K562 (cell line): ENCODE data around the gene COQ7. TPM values are rescaled to one million over a fixed set of nuclear protein-coding genes. Genes with fewer than 3 reads are reported as not detected.

Experiments used
- ATAC-seq: fragments of 200-7000 bp; cut with Tn5 transposase; 3 replicates; pipeline ENCODE4 v1.9.1; 2020; ENCODE audit warnings: moderate library complexity
- BruUV-seq: library from RNA; stranded (reverse); fragments of 400-500 nt; replicated peaks from 2 replicates; lab custom pipeline; 2021; lab: Mats Ljungman, UMichigan
- CTCF ChIA-PET: fragments of 300-600 bp; formaldehyde crosslinking; extraction: SDS; loops from one replicate; lab custom pipeline; 2021; ENCODE audit warnings: low intra/inter-chr PET ratio; lab: Yijun Ruan, JAX
- POLR2A ChIA-PET: fragments of 300-600, 350-650 bp; sonication (Branson Sonifier 250); formaldehyde crosslinking; extraction: SDS; loops from one replicate; lab custom pipeline; 2021; ENCODE audit warnings: antibody characterized with exemption, inconsistent platforms; lab: Yijun Ruan, JAX
- DNase-seq, 4 experiments: peaks; one replicate each; pipeline versions ENCODE4 v3.0.0 to v3.0.0-alpha.2; 2011 to 2018; ENCODE audit warnings: low spot score in 3 of 4, mixed read lengths in 3 of 4; ENCODE audit errors: extremely low read depth in 1 of 4
- FAIRE-seq: peaks from 2 replicates; lab custom pipeline; 2011; peaks lifted over from hg19 to GRCh38; lab: Jason Lieb, UNC
- H2AFZ ChIP-seq: 2 replicates; pipeline ENCODE4 v1.6.0; 2011; ENCODE audit warnings: low read depth, low read length, control low read depth, inconsistent platforms
- H3K27ac ChIP-seq: fragments of 200-600 bp; 3 replicates; pipeline ENCODE4 v1.8.0; 2011; ENCODE audit warnings: low read depth, mild to moderate bottlenecking, control low read depth, inconsistent platforms, low read length, moderate library complexity, mixed read lengths; ENCODE audit errors: extremely low read depth
- H3K27me3 ChIP-seq, 2 experiments: fragments of 300-600 bp in 1 of 2; 2 replicates in 1 of 2; 3 replicates in 1 of 2; pipeline versions ENCODE4 v1.6.0 to v1.8.0; 2011; ENCODE audit warnings: inconsistent platforms in 2 of 2, low read length in 2 of 2, mild to moderate bottlenecking in 1 of 2, mixed read lengths in 1 of 2, moderate library complexity in 1 of 2; ENCODE audit not compliant: control insufficient read depth in 2 of 2, insufficient read depth in 2 of 2
- H3K36me3 ChIP-seq: fragments of 300-600 bp; 3 replicates; pipeline ENCODE4 v1.8.0; 2011; ENCODE audit warnings: mild to moderate bottlenecking, low read length, inconsistent platforms; ENCODE audit not compliant: control insufficient read depth, insufficient read depth
- H3K4me1 ChIP-seq, 2 experiments: fragments of 200-600 bp in 1 of 2; replicated peaks in 1 of 2; 2 replicates in 1 of 2; 3 replicates in 1 of 2; pipeline versions ENCODE4 v1.5.1 to v1.8.0; 2011; ENCODE audit warnings: inconsistent platforms in 2 of 2, low read length in 2 of 2, mild to moderate bottlenecking in 1 of 2, mixed read lengths in 1 of 2, moderate library complexity in 1 of 2; ENCODE audit not compliant: control insufficient read depth in 2 of 2, insufficient read depth in 2 of 2
- H3K4me2 ChIP-seq: 2 replicates; pipeline ENCODE4 v1.6.1; 2011; ENCODE audit warnings: low read length, control low read depth, inconsistent platforms, mixed read lengths; ENCODE audit not compliant: insufficient read depth
- H3K4me3 ChIP-seq: fragments of 200-600 bp; sonication (generic), shearing (Covaris generic); 2 replicates; pipeline ENCODE4 v1.5.1; 2016; ENCODE audit warnings: control low read depth, inconsistent platforms
- H3K79me2 ChIP-seq: fragments of 200-600 bp; 3 replicates; pipeline ENCODE4 v1.8.0; 2011; ENCODE audit warnings: low read length, inconsistent platforms; ENCODE audit not compliant: control insufficient read depth, insufficient read depth
- H3K9ac ChIP-seq, 2 experiments: 2 replicates each; pipeline versions ENCODE4 v1.6.0 to v1.6.1; 2011; ENCODE audit warnings: low read depth in 2 of 2, low read length in 2 of 2, control low read depth in 1 of 2, inconsistent platforms in 1 of 2, mild to moderate bottlenecking in 1 of 2, mixed read lengths in 1 of 2; ENCODE audit not compliant: insufficient read depth in 1 of 2
- H3K9me1 ChIP-seq: one replicate; pipeline ENCODE4 v1.6.0; 2011; ENCODE audit warnings: inconsistent platforms, mild to moderate bottlenecking, low read length, moderate library complexity; ENCODE audit not compliant: control insufficient read depth, insufficient read depth
- H3K9me3 ChIP-seq: replicated peaks from 2 replicates; pipeline ENCODE4 v1.5.1; 2011; ENCODE audit warnings: low read depth, low read length, inconsistent platforms; ENCODE audit not compliant: control insufficient read depth, insufficient read depth
- H4K20me1 ChIP-seq: replicated peaks from 2 replicates; pipeline ENCODE4 v1.6.1; 2011; ENCODE audit warnings: low read length, inconsistent platforms, mixed read lengths; ENCODE audit not compliant: control insufficient read depth, insufficient read depth
- ATF3 ChIP-seq, 2 experiments: fragments of 450-650 bp in 1 of 2; sonication (generic) in 1 of 2; formaldehyde crosslinking in 1 of 2; IDR thresholded peaks in 1 of 2; conservative IDR thresholded peaks in 1 of 2; 2 replicates each; pipeline versions ENCODE4 v1.6.1 to v1.8.1; 2016 to 2023; ENCODE audit warnings: mild to moderate bottlenecking in 2 of 2, moderate library complexity in 2 of 2, inconsistent platforms in 1 of 2, missing genetic modification reagents in 1 of 2
- BRF1 ChIP-seq: IDR thresholded peaks from 3 replicates; pipeline ENCODE4 v1.6.1; 2011; ENCODE audit warnings: borderline replicate concordance, mild to moderate bottlenecking; ENCODE audit not compliant: insufficient read length; ENCODE audit errors: extremely low read depth
- ELF2 ChIP-seq: fragments of 250-450 bp; sonication (Bioruptor Pico); IDR thresholded peaks from 2 replicates; pipeline ENCODE4 v1.5.0; 2021; ENCODE audit warnings: mild to moderate bottlenecking
- KLF10 ChIP-seq: fragments of 250-450 bp; sonication (Bioruptor Pico); IDR thresholded peaks from 2 replicates; pipeline ENCODE4 v1.6.1; 2021; ENCODE audit warnings: matching md5 sums
- SRSF7 ChIP-seq: fragments of 200-400 bp; formaldehyde crosslinking; optimal IDR thresholded peaks from 2 replicates; pipeline ENCODE3; 2017; ENCODE audit warnings: mild to moderate bottlenecking, low read depth, low read length
- WHSC1 ChIP-seq: IDR thresholded peaks from one replicate; pipeline ENCODE4 v1.6.1; 2012; ENCODE audit warnings: low read length, control low read depth, inconsistent platforms
- whole genome bisulfite sequencing: fragments of 100-300 bp; shearing (Covaris generic); methylation state at CpG from one replicate; pipeline ENCODE4 v1.1.6; 2016; ENCODE audit warnings: low coverage, mixed read lengths; ENCODE audit not compliant: insufficient coverage; ENCODE audit errors: missing lambda C conversion rate; 5-methylcytosine and 5-hydroxymethylcytosine counted together
- in situ Hi-C: fragments of 300-500 bp; cut with MboI; formaldehyde crosslinking; loops from 4 replicates; pipeline ENCODE4 v1.15.0; 2018; ENCODE audit warnings: inconsistent platforms, mixed read lengths
- intact Hi-C: fragments of 100-400 bp; cut with micrococcal nuclease; formaldehyde crosslinking; loops from 2 replicates; pipeline ENCODE4 v1.14.2; 2022
- polyA plus RNA-seq, 8 experiments: library from polyadenylated mRNA; depleted of rRNA in 4 of 8; stranded (reverse) in 5 of 8; unstranded in 3 of 8; fragments of >200 nt; fragmentation: Nextera tagmentation in 2 of 8; fragmentation: Illumina TruSeq in 1 of 8; extraction: Ambion mirVana in 2 of 8; extraction: Trizol in 1 of 8; gene quantifications; 2 replicates each; pipeline versions ENCODE4 v1.2.1 to v1.2.3, GENCODE V29; 2011 to 2014; ENCODE audit warnings: inconsistent platforms in 1 of 8, missing spikeins in 1 of 8
- total RNA-seq, 7 experiments: library from RNA; depleted of rRNA in 6 of 7; stranded (reverse); fragments of >200 nt in 6 of 7; fragmentation: Illumina TruSeq in 2 of 7; extraction: Trizol in 2 of 7; gene quantifications; 2 replicates each; pipeline versions ENCODE4 v1.2.1 to v1.2.3, GENCODE V29; 2011 to 2021; ENCODE audit warnings: low replicate concordance in 1 of 7

COQ7 gene
- total and polyA plus RNA-seq, 9 of the 15 experiments (the other 6 are each of a cell fraction or from before 2014, with no cell fraction given) = 2.3 to 26.1 (median 15.2) TPM

- Histone ChIP-seq H3K9me3 (no peaks in the 10 kb centered on the region), H3K4me2 (no peak overlapping the region), H3K9me1 (no peaks in the 10 kb centered on the region), H3K79me2 (no peaks in the 10 kb centered on the region), H3K9ac (no peak overlapping the region), H3K27ac (no peak overlapping the region), H4K20me1 (no peaks in the 10 kb centered on the region), H3K27me3 (no peaks in the 10 kb centered on the region), H3K4me1 (no peaks in the 10 kb centered on the region; a peak in 1 of 5 replicates), H3K4me3 (no peak overlapping the region), H3K36me3 (peaks cover 39% of the 10 kb centered on the region; the same call in 2 of the 3 replicates), H2AFZ (no peak overlapping the region)
- DNase-seq = no peak
- no peak for ATAC-seq
- WGBS = 92% methylated on average over 12 of the region's 12 CpGs
- BruUV-seq = no TSS peak
- FAIRE-seq = no peak
- intact Hi-C loops = no loop called here
- TF ChIP-seq SRSF7 (no peak), BRF1 (no peak), KLF10 (CRISPR knock-in tag) (no peak), ELF2 (CRISPR knock-in tag) (no peak), WHSC1 (no peak), ATF3 (IDR thresholded peaks at IDR 0.05) (no peak), ATF3 (CRISPR knock-in tag; conservative IDR thresholded peaks at IDR 0.05) (no peak)
- ChIA-PET POLR2A (no interaction called here), CTCF (no interaction called here)
- in situ Hi-C loops = no loop called here
Observed at GRCh38 chr16:19075511-19075910, 8.1 kb downstream of the COQ7 start.
